ENCODE measurements around the gene PSPN. TPM values are rescaled to one million over a fixed set of nuclear protein-coding genes. Genes with fewer than 3 reads are reported as not detected.

PSPN gene
- total and polyA plus RNA-seq, 12 donors = 0.48 to 3.6 (median 1.2) TPM

DNA sequence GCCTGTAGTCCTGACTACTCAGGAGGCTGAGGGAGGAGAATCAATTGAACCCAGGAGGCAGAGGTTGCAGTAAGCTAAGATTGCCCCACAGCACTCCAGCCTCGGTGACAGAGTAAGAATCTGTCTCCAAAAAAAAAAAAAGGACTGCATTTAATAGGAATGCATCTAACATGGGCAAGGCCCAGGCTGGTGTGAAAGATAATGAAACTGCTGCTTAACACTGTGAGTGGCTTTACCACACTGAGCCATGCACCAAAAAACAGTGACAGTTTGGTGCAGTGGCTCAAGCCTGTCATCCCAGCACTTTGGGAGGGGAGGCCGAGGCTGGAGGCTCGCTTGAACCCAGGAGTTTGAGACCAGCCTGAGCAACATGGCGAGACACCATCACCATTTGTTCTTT, 8.6 kb upstream of the PSPN start:
- H3K9me3 ChIP-seq (replicated peaks in 1 of 3) = no peaks in the 10 kb centered on the region
- TF ChIP-seq CTCF (IDR thresholded peaks at IDR 0.05) (no peak), POLR2A (IDR thresholded peaks at IDR 0.05) (no peak)
- no peaks in the 10 kb centered on the region for H3K4me1 ChIP-seq (replicated peaks in 1 of 2)
- no peak overlapping the region for H3K27ac ChIP-seq
- intact Hi-C loops (cut with DNase I) = no loop called here
- H3K27me3 ChIP-seq = no peaks in the 10 kb centered on the region
- H3K36me3 ChIP-seq (replicated peaks in 1 of 2) = peaks cover 0 to 99% of the 10 kb centered on the region in 2 donors
- no peak for DNase-seq
- WGBS, 4 donors = 87 to 94% (median 91%) methylated on average over 4 of the region's 4 CpGs
- H3K4me3 ChIP-seq = no peak overlapping the region

DNA sequence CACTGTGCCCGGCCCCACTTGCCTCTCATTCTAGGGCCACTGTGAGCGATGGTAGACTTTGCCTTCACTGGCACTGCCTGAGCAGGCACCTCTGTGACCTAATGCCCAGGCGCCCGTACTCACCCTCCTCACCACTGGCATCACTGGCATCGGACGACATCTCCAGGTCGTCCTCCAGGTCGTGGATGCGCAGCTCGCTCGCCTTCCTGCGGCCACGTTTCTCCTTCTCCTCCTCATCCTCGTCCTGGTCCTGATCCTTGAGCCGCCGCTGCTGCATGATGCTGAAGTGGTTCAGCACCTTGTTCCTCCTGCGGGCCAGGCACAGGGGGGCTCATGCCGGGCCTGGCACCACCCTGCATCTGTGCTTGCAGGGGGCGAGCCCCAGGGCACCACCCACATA, 7.5 kb upstream of the PSPN start:
- WGBS, 4 donors = 93 to 98% (median 95%) methylated on average over 19 of the region's 19 CpGs

DNA sequence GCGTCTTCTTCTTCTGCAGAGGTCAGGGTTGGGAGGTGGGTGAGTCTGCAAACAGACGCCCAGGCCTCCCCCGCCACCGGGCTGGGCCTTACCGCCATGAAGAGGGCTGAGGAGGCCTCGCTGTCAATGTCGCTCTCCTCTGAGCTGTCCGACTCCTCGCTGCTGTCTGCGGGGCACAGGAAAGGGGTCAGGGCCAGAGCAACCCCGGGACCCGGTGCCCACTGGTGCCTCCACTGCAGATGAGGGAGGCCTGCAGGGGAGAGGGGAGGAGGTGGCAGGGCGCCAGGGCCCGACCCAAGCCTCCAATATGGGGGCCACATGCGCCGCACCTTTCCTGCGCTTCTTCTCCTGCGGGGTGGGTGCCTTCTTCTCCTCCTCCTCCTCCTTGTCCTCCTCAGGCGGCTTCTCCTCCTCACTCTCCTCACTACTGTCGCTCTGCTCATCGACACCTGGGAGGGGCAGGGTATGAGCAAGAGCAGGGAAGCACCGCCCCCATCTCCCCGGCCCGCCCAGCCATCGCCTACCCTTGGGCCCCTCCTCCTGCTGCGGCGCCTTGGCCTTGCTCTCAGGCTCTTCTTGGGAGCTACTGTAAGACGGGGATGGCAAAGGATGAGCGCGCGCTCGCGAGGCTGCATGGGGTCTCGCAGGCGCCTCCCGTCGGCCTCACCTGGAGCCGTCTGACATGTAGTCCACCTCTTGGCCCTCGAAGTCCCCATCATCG, 5.5 kb upstream of the PSPN start:
- Histone ChIP-seq H3K4me1 (replicated peaks in 1 of 2) (no peaks in the 10 kb centered on the region), H3K36me3 (replicated peaks in 1 of 2) (peaks cover 0 to 75% of the 10 kb centered on the region in 2 donors), H3K27me3 (no peaks in the 10 kb centered on the region), H3K9me3 (replicated peaks in 1 of 3) (no peaks in the 10 kb centered on the region), H3K27ac (no peak overlapping the region), H3K4me3 (no peak overlapping the region)
- intact Hi-C loops (cut with DNase I) = no loop called here
- TF ChIP-seq POLR2A (IDR thresholded peaks at IDR 0.05) (no peak), CTCF (IDR thresholded peaks at IDR 0.05) (no peak)
- DNase-seq = no peak
- WGBS, 4 donors = 96 to 97% (median 97%) methylated on average over 31 to 40 of the region's 40 CpGs

More for the DNA sequence above, 7.5 kb upstream of the PSPN start:
- H3K36me3 ChIP-seq (replicated peaks in 1 of 2) = peaks cover 0 to 95% of the 10 kb centered on the region in 2 donors
- no peaks in the 10 kb centered on the region for H3K27me3 ChIP-seq
- H3K4me1 ChIP-seq (replicated peaks in 1 of 2) = no peaks in the 10 kb centered on the region
- DNase-seq = no peak
- no peak overlapping the region for H3K27ac ChIP-seq
- no peak for TF ChIP-seq CTCF (IDR thresholded peaks at IDR 0.05)
- TF ChIP-seq POLR2A (IDR thresholded peaks at IDR 0.05) = no peak
- no peaks in the 10 kb centered on the region for H3K9me3 ChIP-seq (replicated peaks in 1 of 3)
- intact Hi-C loops (cut with DNase I) = no loop called here
- H3K4me3 ChIP-seq = no peak overlapping the region

DNA sequence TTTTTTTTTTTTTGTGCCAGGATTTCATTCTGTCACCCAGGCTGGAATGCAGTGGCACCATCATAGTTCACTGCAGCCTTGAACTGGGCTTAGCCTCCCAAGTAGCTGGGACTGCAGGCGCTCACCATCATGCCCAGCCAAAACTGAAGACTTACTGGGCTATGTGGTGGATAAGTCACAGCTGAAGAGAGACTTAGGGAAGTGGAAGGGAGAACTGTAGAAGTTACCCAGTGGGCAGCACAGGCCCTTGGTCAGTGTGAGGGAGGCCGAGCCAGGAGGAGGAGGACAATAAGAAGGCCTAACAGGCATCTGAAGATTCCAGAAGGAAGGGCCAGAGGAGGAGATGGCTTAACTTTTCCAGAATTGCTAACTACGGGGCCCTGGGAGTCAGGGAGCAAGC, 4.0 kb upstream of the PSPN start:
- H3K9me3 ChIP-seq (replicated peaks in 1 of 3) = no peaks in the 10 kb centered on the region
- no peak for DNase-seq
- peaks cover 0 to 65% of the 10 kb centered on the region in 2 donors for H3K36me3 ChIP-seq (replicated peaks in 1 of 2)
- no peak overlapping the region for H3K4me3 ChIP-seq
- H3K27me3 ChIP-seq = no peaks in the 10 kb centered on the region
- H3K4me1 ChIP-seq (replicated peaks in 1 of 2) = no peaks in the 10 kb centered on the region
- no peak for TF ChIP-seq POLR2A (IDR thresholded peaks at IDR 0.05)
- TF ChIP-seq CTCF (IDR thresholded peaks at IDR 0.05) = no peak
- WGBS, 4 donors = 83 to 97% (median 94%) methylated on average over 3 of the region's 3 CpGs
- H3K27ac ChIP-seq = no peak overlapping the region
- intact Hi-C loops (cut with DNase I) = no loop called here

All from adrenal gland (tissue), 12 donors.